GM12892 (cell line): ENCODE results near the gene KNDC1.

ENCODE experiments used
- POLR2A ChIP-seq: IDR thresholded peaks from 2 replicates; pipeline ENCODE4 v1.6.1; 2011; ENCODE audit warnings: low read depth, low read length, control low read depth
- POLR2AphosphoS5 ChIP-seq: IDR thresholded peaks from 2 replicates; pipeline ENCODE4 v1.6.1; 2011; ENCODE audit warnings: low read depth, low read length, control low read depth
- TAF1 ChIP-seq: IDR thresholded peaks from 2 replicates; pipeline ENCODE4 v1.6.1; 2011; ENCODE audit warnings: low read depth, mild to moderate bottlenecking, control low read depth, low read length, borderline replicate concordance

GRCh38 chr10:133187091-133187905, 27.3 kb downstream of the KNDC1 start:
- TF ChIP-seq TAF1 (no peak), POLR2A (no peak), POLR2AphosphoS5 (no peak)
